KOPT-K1 (cell line): ENCODE measurements around the gene MGAT4A.
A peak's percentile ranks its signal among the peaks of the same experiment; 100 is the strongest.

Experiments
- H3K27ac ChIP-seq: fragments of 200-600 bp; sonication (generic); 2 replicates; pipeline ENCODE4 v1.5.1; 2016; ENCODE audit warnings: antibody characterized with exemption, mild to moderate bottlenecking, low read depth, low read length; ENCODE audit not compliant: poor library complexity, severe bottlenecking
- H3K36me3 ChIP-seq: fragments of 200-600 bp; sonication (generic); 2 replicates; pipeline ENCODE4 v1.5.1; 2017; ENCODE audit warnings: antibody characterized with exemption, mild to moderate bottlenecking, low read length, moderate library complexity; ENCODE audit not compliant: insufficient read depth
- H3K9me3 ChIP-seq: fragments of 200-600 bp; sonication (generic); 2 replicates; pipeline ENCODE4 v1.5.1; 2017; ENCODE audit warnings: antibody characterized with exemption, low read length, mild to moderate bottlenecking; ENCODE audit not compliant: insufficient read depth, poor library complexity, severe bottlenecking

The MGAT4A gene

DNA sequence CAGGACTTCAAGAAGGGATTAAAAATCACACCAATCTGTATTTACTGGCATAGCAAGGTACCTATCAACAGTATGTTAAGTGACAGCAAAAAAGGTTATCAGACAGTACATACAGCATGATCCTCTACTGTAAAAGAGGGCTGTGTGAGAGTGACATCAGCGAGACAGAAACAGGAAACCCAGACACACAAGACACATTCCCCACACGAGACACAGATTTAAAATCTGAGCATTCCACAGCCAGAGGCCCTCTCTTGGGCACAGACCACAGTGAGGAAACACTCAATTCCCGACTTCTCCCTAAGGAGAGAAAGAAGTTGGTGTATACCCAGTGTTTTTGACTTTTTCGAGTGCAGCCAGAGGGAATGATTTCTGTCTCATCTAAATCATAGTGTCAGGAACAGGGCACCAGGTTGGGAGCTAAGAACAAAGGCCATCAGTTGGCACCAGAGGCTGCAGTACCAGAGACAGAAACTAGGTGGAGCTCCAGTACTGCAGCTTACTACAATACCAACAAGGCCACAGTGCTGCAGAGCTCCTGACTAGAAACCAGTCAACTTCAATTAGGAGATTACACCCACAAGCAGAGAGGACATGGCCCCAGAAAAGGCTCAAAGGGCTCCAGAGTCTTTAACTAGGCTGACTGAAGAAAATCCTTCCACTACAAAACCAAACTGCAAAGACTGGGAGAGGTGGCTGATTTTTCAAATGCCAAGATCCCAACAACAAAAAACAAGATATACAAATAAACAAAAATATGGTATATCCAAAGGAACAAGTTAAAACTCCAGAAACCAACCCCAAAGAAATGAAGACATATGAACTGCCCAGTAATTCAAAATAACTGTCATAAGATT, 81.6 kb downstream of the MGAT4A start:
- Histone ChIP-seq H3K27ac (peak overlapping the region; percentile 59), H3K9me3 (peaks cover 11% of the 10 kb centered on the region), H3K36me3 (peaks cover 69% of the 10 kb centered on the region)

DNA sequence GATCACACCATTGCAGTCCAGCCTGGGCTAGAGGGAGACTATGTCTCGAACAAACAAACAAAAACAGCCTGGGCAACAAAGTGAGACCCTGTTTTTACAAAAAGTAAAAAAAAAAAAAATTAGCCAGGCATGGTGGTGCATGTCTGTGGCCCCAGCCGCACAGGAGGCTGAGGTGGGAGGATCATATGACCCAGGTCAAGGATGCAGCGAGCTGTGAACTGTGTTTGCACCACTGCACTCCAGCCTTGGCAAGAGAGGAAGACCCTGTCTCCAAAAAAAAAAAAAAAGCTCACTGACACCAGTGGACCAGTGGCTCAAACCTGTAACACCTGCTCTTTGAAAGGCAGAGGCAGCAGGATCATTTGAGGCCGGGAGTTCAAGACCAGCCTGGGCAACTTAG, 82.5 kb downstream of the MGAT4A start:
- Histone ChIP-seq H3K27ac (peak overlapping the region; percentile 59), H3K36me3 (peaks cover 74% of the 10 kb centered on the region), H3K9me3 (peaks cover 11% of the 10 kb centered on the region)

- Histone ChIP-seq H3K9me3 (peaks cover 11% of the 10 kb centered on the region), H3K36me3 (peaks cover 78% of the 10 kb centered on the region), H3K27ac (peak overlapping the region; percentile 21)
Measured at GRCh38 chr2:98647636-98648035, 83.3 kb downstream of the MGAT4A start.

- no peak overlapping the region for H3K27ac ChIP-seq
- H3K9me3 ChIP-seq = no peaks in the 10 kb centered on the region
- peaks cover 93% of the 10 kb centered on the region for H3K36me3 ChIP-seq
Measured at GRCh38 chr2:98643496-98644100, 87.3 kb downstream of the MGAT4A start.

DNA sequence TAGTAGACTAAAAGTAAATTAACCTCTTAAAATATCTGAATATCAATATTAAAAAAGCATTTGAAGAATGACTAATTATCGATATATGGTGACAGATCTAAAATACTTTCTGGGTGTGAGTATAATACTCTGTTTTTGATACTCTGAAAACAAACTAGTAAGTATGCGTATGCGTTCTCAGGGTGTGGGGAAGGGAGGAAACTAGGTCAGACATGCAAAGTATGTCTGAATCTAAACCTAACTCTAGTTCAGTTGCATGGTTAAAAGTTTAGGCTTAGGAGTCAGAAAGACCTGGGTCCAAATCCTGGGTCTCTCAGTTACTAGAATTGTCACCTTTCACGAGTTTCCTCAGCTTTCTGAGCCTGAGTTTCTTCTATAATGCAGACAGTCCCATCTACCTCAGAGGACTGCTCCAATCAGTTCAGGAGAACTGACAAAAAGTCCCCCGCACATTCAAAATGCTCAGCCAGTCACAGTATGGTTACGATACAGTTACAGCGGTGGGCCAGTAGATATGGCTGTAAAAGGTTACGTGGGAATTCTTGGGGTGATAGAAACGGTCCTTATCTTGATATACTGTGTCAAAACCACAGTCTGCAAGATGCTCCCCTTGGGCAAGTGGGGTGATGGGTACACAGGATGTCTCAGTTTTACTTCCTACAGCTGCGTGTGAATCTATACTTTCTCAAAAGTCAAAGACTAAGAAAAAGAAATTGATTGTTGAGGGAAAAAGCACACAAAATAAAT, 93.4 kb downstream of the MGAT4A start:
- Histone ChIP-seq H3K36me3 (peaks cover 71% of the 10 kb centered on the region), H3K27ac (peak overlapping the region; percentile 85), H3K9me3 (no peaks in the 10 kb centered on the region)

DNA sequence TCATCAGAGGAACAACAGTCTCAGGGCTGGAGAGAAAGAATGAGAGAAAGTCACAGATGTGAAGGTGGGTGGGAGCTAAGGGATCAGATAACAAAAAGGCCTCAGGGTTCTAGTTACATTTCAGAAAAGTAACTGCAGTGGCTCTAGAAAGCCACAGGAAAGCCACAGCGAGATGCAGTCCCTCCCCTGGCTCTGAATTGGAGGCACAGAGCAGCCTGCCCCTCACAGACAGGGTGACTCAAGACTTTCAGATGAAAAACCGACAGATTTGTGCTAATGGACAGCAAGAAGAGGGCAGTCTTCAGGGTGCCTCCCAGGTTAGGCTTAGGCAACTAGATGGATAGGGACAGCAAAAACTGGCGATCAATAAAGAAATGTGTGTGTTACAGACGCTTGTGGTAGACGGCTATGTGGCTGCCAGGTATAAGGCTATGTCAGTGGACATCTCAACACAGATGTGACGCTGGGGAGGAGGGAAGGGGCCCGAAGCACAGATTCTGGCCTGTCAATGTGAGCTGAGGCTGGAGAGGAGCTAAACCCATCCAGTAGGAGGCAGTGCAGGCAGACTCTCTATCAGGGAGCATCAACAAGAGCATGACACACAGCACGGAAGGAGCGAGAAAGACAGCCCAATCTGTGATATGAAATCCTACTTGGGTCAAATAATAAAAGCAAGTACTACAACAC, 96.4 kb downstream of the MGAT4A start:
- H3K9me3 ChIP-seq = no peaks in the 10 kb centered on the region
- H3K27ac ChIP-seq = peak overlapping the region; percentile 85
- H3K36me3 ChIP-seq = peaks cover 72% of the 10 kb centered on the region

GRCh38 chr2:98632351-98632750, 98.6 kb downstream of the MGAT4A start:
- Histone ChIP-seq H3K36me3 (peaks cover 80% of the 10 kb centered on the region), H3K9me3 (no peaks in the 10 kb centered on the region), H3K27ac (peak overlapping the region; percentile 85)

DNA sequence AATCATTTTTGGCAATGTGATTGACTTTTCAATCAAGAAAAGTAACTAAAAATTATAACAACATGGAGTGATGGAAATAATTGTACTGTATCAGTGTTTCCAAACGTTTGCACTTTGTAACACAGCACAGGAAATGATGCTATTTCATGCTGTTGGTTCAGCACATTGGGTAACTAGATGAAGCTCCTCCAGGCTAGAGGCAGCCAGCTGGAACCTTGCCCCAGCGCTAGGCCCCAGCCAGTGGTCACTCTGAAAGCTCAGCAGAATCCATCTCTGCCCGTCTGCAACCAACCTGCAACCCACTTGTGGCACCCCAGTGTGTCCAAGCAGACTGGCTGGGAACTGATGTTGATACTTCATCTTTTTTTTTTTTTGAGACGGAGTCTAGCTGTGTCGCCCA, 107.3 kb downstream of the MGAT4A start:
- no peaks in the 10 kb centered on the region for H3K9me3 ChIP-seq
- H3K36me3 ChIP-seq = peaks cover 86% of the 10 kb centered on the region
- H3K27ac ChIP-seq = no peak overlapping the region

DNA sequence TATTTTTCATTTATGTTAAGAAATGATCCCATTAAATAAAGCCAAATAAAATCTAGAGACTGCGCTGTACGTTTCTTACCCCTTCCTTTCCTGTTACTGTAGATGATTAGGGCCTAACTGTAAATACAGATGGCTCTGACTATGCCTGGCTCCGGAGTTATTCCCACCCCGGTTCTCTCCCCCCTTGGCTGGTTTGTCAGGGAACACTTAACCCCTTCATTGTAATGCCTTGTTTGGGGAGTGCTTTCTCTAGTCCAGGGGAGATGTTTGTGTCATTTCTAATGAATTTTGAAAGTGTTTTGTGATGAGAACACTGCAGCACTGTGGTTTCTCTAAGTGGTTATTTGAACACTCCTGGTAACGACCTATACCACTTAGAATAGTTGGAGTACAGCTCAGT, 113.8 kb downstream of the MGAT4A start:
- H3K36me3 ChIP-seq = peaks cover 99% of the 10 kb centered on the region
- no peaks in the 10 kb centered on the region for H3K9me3 ChIP-seq
- peak overlapping the region; percentile 20 for H3K27ac ChIP-seq

DNA sequence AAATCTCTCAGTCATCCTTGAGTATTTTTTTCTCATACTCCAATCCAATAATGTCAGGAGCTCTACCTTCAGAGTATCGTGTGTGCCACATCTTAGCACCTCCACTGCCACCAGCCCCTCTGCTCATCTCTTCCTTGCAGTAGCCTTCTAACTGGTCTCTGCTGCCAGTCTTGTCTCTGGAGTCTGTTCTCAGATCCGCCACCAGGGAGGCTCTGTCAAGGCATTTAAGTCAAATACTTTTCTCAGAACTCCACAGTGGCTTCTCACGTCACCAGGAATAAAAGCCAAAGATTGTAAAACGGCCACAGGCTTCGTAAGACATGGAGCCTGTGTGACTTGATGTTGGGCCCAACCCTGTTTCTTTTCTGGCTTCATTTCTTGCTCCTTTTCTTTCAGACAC, 115.5 kb downstream of the MGAT4A start:
- Histone ChIP-seq H3K36me3 (peaks cover 99% of the 10 kb centered on the region), H3K9me3 (no peaks in the 10 kb centered on the region), H3K27ac (no peak overlapping the region)

GRCh38 chr2:98614024-98614739, 116.8 kb downstream of the MGAT4A start:
- H3K36me3 ChIP-seq = peaks cover 95% of the 10 kb centered on the region
- H3K27ac ChIP-seq = no peak overlapping the region
- H3K9me3 ChIP-seq = no peaks in the 10 kb centered on the region

DNA sequence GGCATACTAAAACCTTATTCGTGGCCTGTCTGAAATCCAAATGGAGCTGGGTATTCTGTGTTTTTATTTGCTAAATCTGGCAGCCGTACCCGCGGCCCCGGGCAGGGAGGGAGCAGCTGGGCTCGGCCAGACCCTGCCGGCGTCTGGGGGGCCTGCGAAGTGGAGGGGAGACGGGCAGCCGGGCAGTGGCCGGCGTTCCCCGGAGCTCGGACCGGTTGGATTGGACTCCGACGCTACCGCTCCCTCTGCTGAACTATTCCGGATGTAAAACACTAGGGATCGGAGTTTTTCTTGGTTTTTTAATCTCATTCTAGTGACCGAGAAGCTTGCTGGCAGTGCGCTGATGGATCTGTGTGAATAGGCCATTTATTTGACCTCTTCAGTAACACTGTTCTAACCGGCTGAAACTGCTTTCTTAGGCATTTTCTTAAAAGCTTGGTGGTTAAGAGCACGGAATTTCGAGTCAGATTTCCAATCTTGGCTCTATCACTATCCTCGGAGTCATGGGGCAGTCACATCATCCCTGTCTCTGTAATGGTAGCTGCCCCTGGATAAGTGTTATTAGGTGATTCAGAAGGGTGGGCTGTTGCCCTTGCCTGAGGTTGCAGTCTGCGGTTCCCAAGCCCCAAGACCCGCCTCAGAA, 121.8 kb downstream of the MGAT4A start:
- H3K36me3 ChIP-seq = peaks cover 58% of the 10 kb centered on the region
- no peaks in the 10 kb centered on the region for H3K9me3 ChIP-seq
- peak overlapping the region; percentile 96 for H3K27ac ChIP-seq

- H3K36me3 ChIP-seq = peaks cover 58% of the 10 kb centered on the region
Measured at GRCh38 chr2:98608116-98608961, 122.6 kb downstream of the MGAT4A start, which contains the start of the genes COA5 and UNC50. Gene COA5, minus strand, starts transcription at chr2:98608512. Its CDS starts 107 bp downstream, at chr2:98608405. Gene UNC50, plus strand, starts transcription at chr2:98608589. Its CDS starts 1,171 bp downstream, at chr2:98609760.

More at GRCh38 chr2:98608116-98608961, 122.6 kb downstream of the MGAT4A start, which contains the start of the genes COA5 and UNC50:
- Histone ChIP-seq H3K27ac (peak within 1 kb of the TSS; percentile 96), H3K9me3 (no peaks in the 10 kb centered on the region)
